Ascending aorta (tissue), 2 donors: Measurements from ENCODE around the gene EXOC5. TPM values are rescaled to one million over a fixed set of nuclear protein-coding genes. Genes with fewer than 3 reads are reported as not detected.

ENCODE experiments used
- DNase-seq, 2 donors: peaks; one replicate each; pipeline ENCODE4 v3.0.0-alpha.2; 2019; ENCODE audit warnings: low spot score in 2 of 2
- H3K27ac ChIP-seq, 2 donors: fragments of 200-600 bp; sonication (generic); one replicate each; pipeline ENCODE4 v1.5.1; 2016 to 2017; ENCODE audit warnings: mild to moderate bottlenecking in 1 of 2
- H3K27me3 ChIP-seq: fragments of 200-600 bp; sonication (generic); one replicate; pipeline ENCODE4 v1.5.1; 2017
- H3K36me3 ChIP-seq, 2 donors: fragments of 200-600 bp; sonication (generic); one replicate each; pipeline ENCODE4 v1.5.1; 2016
- H3K4me1 ChIP-seq, 2 donors: fragments of 200-600 bp; sonication (generic); one replicate each; pipeline ENCODE4 v1.5.1; 2016 to 2017; ENCODE audit warnings: mild to moderate bottlenecking in 1 of 2
- H3K4me3 ChIP-seq, 2 donors: fragments of 200-600 bp; sonication (generic); one replicate each; pipeline ENCODE4 v1.5.1; 2016 to 2017; ENCODE audit warnings: mild to moderate bottlenecking in 1 of 2
- H3K9me3 ChIP-seq, 2 donors: fragments of 200-600 bp; sonication (generic); one replicate each; pipeline ENCODE4 v1.5.1; 2016
- intact Hi-C: fragments of 100-400 bp; cut with DNase I; formaldehyde crosslinking; loops from one replicate; pipeline ENCODE4 v1.15.1; 2023
- total RNA-seq: library from RNA; depleted of rRNA; stranded (reverse); fragments of >200 nt; gene quantifications from one replicate; pipeline ENCODE4 v1.1.0, GENCODE V29; 2016
- TF ChIP-seq, protein P1 (sequence below), 3 experiments: fragments of 200-600 bp in 2 of 3; fragments of 450-650 bp in 1 of 3; sonication (generic) in 2 of 3; IDR thresholded peaks; one replicate each; pipeline ENCODE4 v1.5.1; 2016 to 2019; ENCODE audit warnings: antibody characterized with exemption in 3 of 3, mild to moderate bottlenecking in 1 of 3, moderate library complexity in 1 of 3

EXOC5 gene
- total RNA-seq, 1 donor from 2014 or later = 19.2 TPM

DNA sequence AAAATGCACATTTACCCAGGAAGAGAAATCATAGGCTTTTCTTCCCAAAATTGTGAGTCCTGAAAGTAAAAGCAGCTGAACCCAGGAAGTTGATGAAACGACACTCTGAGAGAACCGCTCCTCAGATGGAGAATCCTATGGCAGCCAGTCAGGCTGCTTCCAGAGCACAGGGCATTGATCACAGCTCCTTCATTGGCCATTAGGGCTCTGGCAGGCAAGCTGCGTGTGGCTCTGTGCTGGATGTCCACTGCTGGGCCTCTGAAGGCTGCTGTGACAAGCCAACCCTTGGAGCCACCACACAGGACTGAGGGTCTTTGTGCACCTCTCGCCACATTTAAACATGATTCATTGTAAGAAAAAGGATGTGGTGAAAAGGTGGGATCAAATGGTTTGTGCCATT is 89.4 kb downstream of the EXOC5 start:
- H3K4me1 ChIP-seq = no peaks in the 10 kb centered on the region
- no peak overlapping the region for H3K4me3 ChIP-seq
- no peak overlapping the region for H3K27ac ChIP-seq
- H3K27me3 ChIP-seq = no peaks in the 10 kb centered on the region
- no peak for DNase-seq
- intact Hi-C loops = no loop called here
- TF ChIP-seq, protein P1, sequence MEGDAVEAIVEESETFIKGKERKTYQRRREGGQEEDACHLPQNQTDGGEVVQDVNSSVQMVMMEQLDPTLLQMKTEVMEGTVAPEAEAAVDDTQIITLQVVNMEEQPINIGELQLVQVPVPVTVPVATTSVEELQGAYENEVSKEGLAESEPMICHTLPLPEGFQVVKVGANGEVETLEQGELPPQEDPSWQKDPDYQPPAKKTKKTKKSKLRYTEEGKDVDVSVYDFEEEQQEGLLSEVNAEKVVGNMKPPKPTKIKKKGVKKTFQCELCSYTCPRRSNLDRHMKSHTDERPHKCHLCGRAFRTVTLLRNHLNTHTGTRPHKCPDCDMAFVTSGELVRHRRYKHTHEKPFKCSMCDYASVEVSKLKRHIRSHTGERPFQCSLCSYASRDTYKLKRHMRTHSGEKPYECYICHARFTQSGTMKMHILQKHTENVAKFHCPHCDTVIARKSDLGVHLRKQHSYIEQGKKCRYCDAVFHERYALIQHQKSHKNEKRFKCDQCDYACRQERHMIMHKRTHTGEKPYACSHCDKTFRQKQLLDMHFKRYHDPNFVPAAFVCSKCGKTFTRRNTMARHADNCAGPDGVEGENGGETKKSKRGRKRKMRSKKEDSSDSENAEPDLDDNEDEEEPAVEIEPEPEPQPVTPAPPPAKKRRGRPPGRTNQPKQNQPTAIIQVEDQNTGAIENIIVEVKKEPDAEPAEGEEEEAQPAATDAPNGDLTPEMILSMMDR (IDR thresholded peaks at IDR 0.05) = no peak
- H3K36me3 ChIP-seq = no peaks in the 10 kb centered on the region
- H3K9me3 ChIP-seq = no peaks in the 10 kb centered on the region

GRCh38 chr14:57174466-57174865 is 94.2 kb downstream of the EXOC5 start:
- Histone ChIP-seq H3K27ac (no peak overlapping the region), H3K4me3 (no peak overlapping the region), H3K9me3 (no peaks in the 10 kb centered on the region), H3K27me3 (no peaks in the 10 kb centered on the region), H3K36me3 (no peaks in the 10 kb centered on the region), H3K4me1 (no peaks in the 10 kb centered on the region)
- TF ChIP-seq, protein P1 (IDR thresholded peaks at IDR 0.05) = no peak
- intact Hi-C loops = no loop called here
- no peak for DNase-seq

DNA sequence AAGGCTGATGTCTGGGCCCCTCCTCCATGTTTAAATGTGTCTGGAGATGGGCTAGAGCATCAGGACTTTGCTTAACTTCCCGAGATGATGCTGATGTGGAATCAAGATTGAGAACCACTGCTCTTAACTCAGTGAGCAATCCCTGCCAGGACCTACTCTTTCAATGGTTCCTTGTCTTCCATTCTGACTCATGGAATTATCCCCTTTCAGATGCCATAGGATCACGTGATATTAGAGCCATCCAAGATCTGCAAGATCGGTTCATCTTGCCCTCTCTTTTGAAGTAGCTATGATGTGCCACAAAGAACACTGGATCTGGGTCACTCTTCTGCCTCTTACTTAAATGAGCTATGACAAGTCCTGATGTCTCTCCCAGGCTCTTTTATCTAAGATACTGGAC is 96.8 kb downstream of the EXOC5 start:
- intact Hi-C loops = no loop called here
- no peaks in the 10 kb centered on the region for H3K36me3 ChIP-seq
- no peaks in the 10 kb centered on the region for H3K9me3 ChIP-seq
- DNase-seq = no peak
- no peak overlapping the region for H3K4me3 ChIP-seq
- no peaks in the 10 kb centered on the region for H3K27me3 ChIP-seq
- H3K27ac ChIP-seq = no peak overlapping the region
- TF ChIP-seq, protein P1 (IDR thresholded peaks at IDR 0.05) = no peak
- no peaks in the 10 kb centered on the region for H3K4me1 ChIP-seq

- Histone ChIP-seq H3K27me3 (no peaks in the 10 kb centered on the region), H3K27ac (no peak overlapping the region), H3K4me1 (no peaks in the 10 kb centered on the region), H3K9me3 (no peaks in the 10 kb centered on the region), H3K4me3 (no peak overlapping the region), H3K36me3 (no peaks in the 10 kb centered on the region)
- intact Hi-C loops = no loop called here
- TF ChIP-seq, protein P1 (IDR thresholded peaks at IDR 0.05) = no peak
- DNase-seq = no peak
Observed at GRCh38 chr14:57171363-57171762, 97.3 kb downstream of the EXOC5 start.

- H3K27me3 ChIP-seq = no peaks in the 10 kb centered on the region
- TF ChIP-seq, protein P1 (IDR thresholded peaks at IDR 0.05) = no peak
- intact Hi-C loops = no loop called here
- DNase-seq = no peak
- no peaks in the 10 kb centered on the region for H3K36me3 ChIP-seq
- H3K9me3 ChIP-seq = no peaks in the 10 kb centered on the region
- H3K4me1 ChIP-seq = no peaks in the 10 kb centered on the region
- H3K4me3 ChIP-seq = no peak overlapping the region
- H3K27ac ChIP-seq = no peak overlapping the region
Observed at GRCh38 chr14:57169901-57170300, 98.8 kb downstream of the EXOC5 start.

DNA sequence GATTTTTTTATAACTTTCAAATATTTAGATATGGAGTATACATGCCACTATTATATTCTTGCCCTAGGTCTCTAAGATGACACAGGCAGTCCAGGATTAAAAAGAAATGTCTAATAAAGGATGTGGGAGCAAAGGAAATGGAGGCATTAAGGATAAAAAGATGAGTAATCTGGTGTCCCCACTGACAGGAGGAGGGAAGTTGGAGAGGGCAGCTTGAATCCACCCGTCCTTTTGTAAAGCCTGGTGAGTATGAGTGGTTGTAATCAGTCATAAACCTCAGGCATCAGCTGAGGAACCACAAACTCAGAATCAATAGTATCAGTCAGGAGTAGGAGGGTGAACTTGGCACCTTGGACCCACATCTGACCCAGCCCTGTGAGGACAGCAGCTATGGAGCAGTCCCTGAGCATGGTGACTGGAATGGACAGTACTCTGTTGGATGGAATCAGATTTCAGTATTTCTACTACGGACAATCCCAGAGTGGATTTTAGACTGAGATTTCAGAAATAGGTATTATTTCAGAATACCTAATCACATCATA is 100.5 kb downstream of the EXOC5 start:
- H3K4me1 ChIP-seq = no peaks in the 10 kb centered on the region
- H3K4me3 ChIP-seq = no peak overlapping the region
- H3K9me3 ChIP-seq = no peaks in the 10 kb centered on the region
- DNase-seq = no peak
- no peaks in the 10 kb centered on the region for H3K36me3 ChIP-seq
- no peaks in the 10 kb centered on the region for H3K27me3 ChIP-seq
- intact Hi-C loops = no loop called here
- TF ChIP-seq, protein P1 (IDR thresholded peaks at IDR 0.05) = no peak
- H3K27ac ChIP-seq = no peak overlapping the region
